ENCODE results near the gene RBM8A. TPM values are rescaled to one million over a fixed set of nuclear protein-coding genes. Genes with fewer than 3 reads are reported as not detected.
A peak's percentile ranks its signal among the peaks of the same experiment; 100 is the strongest.

The RBM8A gene
- 139 TPM for total RNA-seq (2013)
- polyA plus RNA-seq (100 to 1,000 TPM in 2 of 3 donors, 10 to 100 TPM in 1; 91.5 to 171 (median 115) TPM), polyA minus RNA-seq (27.6 and 45.3 TPM in 2 replicates), total RNA-seq (27.5 to 64.1 (median 39.3) reads per million in 11 experiments)

DNA sequence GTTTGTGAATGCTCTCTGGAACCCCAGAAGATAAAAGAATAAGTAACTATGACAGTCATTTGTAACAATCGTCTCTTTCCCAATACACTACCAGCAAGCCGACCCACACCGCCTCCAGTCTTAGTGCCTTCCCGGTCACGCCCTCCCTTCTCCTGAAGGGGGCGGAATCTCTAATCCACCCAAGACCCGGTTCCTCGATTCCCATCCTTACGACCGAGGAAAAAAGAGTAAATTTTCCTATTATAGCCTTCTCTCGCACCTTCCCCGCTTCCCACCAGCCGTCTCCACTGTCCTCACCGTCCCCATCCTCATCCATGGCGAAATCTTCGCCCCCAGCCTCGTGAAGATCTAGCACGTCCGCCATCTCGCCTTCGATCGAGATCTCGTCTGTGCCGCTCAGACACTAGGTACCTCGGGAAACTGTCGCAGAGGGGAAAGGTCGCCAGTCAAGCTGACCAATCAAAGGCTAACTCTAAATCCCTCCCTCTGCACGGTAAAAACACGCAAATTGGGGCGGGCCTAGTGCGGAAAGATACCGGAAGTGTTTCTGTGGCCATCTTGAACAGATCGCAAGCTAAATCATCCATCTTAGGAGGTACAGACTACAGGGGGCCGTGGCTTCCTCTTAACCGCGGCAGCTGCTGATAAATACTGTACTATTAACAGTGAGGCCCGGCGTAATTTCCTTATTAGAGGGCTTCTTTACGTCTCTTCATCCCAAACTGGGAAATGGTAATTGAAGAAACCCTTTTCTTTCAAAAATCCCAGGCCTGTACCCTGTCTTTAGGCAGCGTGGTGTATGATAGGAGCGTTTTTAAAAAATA lies at the start of gene RBM8A:
TSS of gene RBM8A (minus strand) at position 422 of the 824 bp plus-strand sequence. CDS start at position 364, 58 bp downstream.
- Histone ChIP-seq H3K27me3 (ENCODE audit: control insufficient read depth in 2 of 2, insufficient read depth in 2 of 2, low read length in 2 of 2) (no peaks in the 10 kb centered on the region), H3K36me3 (replicated peaks in 1 of 2; ENCODE audit: control insufficient read depth in 1 of 2, insufficient read depth in 2 of 2, low read length in 2 of 2) (peaks cover 15 to 26% of the 10 kb centered on the region in 2 donors), H3K27ac (ENCODE audit: low read depth in 1 of 2, low read length in 2 of 2) (peak within 1 kb of the TSS; percentile 96 to 97), H3K79me2 (ENCODE audit: insufficient read depth, low read length) (peaks cover 18% of the 10 kb centered on the region), H3K9ac (ENCODE audit: insufficient read depth, low read length, poor library complexity, severe bottlenecking) (peak within 1 kb of the TSS; percentile 89), H4K20me1 (ENCODE audit: insufficient read depth, low read length) (no peaks in the 10 kb centered on the region), H3K4me3 (replicated peaks in 1 of 3; ENCODE audit: low read depth in 2 of 3, low read length in 3 of 3) (peak within 1 kb of the TSS; percentile 79 to 94 (median 85)), H3K4me1 (ENCODE audit: control insufficient read depth in 1 of 2, insufficient read depth in 2 of 2, low read length in 2 of 2) (peaks cover 21 to 28% of the 10 kb centered on the region in 2 donors), H3K4me2 (replicated peaks; ENCODE audit: extremely low read depth, low read length, poor library complexity, severe bottlenecking) (peak within 1 kb of the TSS; percentile 85), H3K9me3 (replicated peaks in 1 of 2; ENCODE audit: control insufficient read depth in 1 of 2, insufficient read depth in 1 of 2, low read length in 2 of 2) (no peaks in the 10 kb centered on the region), H2AFZ (ENCODE audit: insufficient read depth, low read depth, low read length, poor library complexity, severe bottlenecking) (peak within 1 kb of the TSS; percentile 71)
- Mint-ChIP-seq H3K36me3 (peaks cover 16 to 21% of the 10 kb centered on the region in 2 donors), H3K4me3 (no peak within 1 kb of the TSS), H3K27ac (no peak within 1 kb of the TSS), H3K27me3 (ENCODE audit: low read depth in 3 of 3) (no peaks in the 10 kb centered on the region), H3K9me3 (no peaks in the 10 kb centered on the region), H3K4me1 (peaks cover 12% of the 10 kb centered on the region)
- intact Hi-C loops (cut with micrococcal nuclease), result no loop called here
- DNase-seq, result peak; percentile 98 to 99 (median 98)
- TF ChIP-seq, protein P1, sequence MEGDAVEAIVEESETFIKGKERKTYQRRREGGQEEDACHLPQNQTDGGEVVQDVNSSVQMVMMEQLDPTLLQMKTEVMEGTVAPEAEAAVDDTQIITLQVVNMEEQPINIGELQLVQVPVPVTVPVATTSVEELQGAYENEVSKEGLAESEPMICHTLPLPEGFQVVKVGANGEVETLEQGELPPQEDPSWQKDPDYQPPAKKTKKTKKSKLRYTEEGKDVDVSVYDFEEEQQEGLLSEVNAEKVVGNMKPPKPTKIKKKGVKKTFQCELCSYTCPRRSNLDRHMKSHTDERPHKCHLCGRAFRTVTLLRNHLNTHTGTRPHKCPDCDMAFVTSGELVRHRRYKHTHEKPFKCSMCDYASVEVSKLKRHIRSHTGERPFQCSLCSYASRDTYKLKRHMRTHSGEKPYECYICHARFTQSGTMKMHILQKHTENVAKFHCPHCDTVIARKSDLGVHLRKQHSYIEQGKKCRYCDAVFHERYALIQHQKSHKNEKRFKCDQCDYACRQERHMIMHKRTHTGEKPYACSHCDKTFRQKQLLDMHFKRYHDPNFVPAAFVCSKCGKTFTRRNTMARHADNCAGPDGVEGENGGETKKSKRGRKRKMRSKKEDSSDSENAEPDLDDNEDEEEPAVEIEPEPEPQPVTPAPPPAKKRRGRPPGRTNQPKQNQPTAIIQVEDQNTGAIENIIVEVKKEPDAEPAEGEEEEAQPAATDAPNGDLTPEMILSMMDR (IDR thresholded peaks at IDR 0.05), result peak; percentile 83
- WGBS (ENCODE audit: insufficient coverage), result 0% methylated on average over 25 of the region's 41 CpGs

DNA sequence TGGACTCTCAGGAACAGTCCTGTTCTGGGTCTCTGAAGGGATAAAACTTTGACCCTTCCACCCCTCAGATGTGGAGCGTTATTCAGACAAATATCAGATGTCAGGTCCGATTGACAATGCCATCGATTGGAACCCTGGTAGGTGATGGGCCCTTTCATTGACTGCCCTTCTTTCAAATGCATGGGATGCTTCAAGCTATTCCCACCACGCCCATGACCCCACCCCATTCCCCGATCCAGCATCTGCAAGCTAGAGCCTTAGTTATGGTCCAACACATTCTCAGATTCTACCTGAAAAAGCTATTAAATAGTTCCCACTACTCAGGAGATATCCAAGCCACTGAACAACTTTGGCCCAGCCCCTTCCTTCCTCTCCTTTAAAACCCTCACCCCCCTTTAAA lies 49.7 kb upstream of the RBM8A start:
- no peaks in the 10 kb centered on the region for H3K27me3 ChIP-seq (ENCODE audit: control insufficient read depth in 2 of 2, insufficient read depth in 2 of 2, low read length in 2 of 2)
- H3K4me3 ChIP-seq (replicated peaks in 1 of 3; ENCODE audit: low read depth in 2 of 3, low read length in 3 of 3), result peak overlapping the region in 1 of 3 experiments; percentile 74
- no peak overlapping the region for H3K9ac ChIP-seq (ENCODE audit: insufficient read depth, low read length, poor library complexity, severe bottlenecking)
- 92% methylated on average over 5 of the region's 5 CpGs for WGBS (ENCODE audit: insufficient coverage)
- Mint-ChIP-seq H3K27me3 (ENCODE audit: low read depth in 3 of 3) (peaks cover 0 to 2% (median 0%) of the 10 kb centered on the region in 3 donors), H3K9me3 (no peaks in the 10 kb centered on the region), H3K27ac (no peak overlapping the region), H3K4me3 (no peak overlapping the region), H3K36me3 (peaks cover 7 to 19% of the 10 kb centered on the region in 2 donors), H3K4me1 (peaks cover 13% of the 10 kb centered on the region)
- peaks cover 0 to 6% of the 10 kb centered on the region in 2 donors for H3K36me3 ChIP-seq (replicated peaks in 1 of 2; ENCODE audit: control insufficient read depth in 1 of 2, insufficient read depth in 2 of 2, low read length in 2 of 2)
- no peaks in the 10 kb centered on the region for H3K9me3 ChIP-seq (replicated peaks in 1 of 2; ENCODE audit: control insufficient read depth in 1 of 2, insufficient read depth in 1 of 2, low read length in 2 of 2)
- peak overlapping the region; percentile 55 for H2AFZ ChIP-seq (ENCODE audit: insufficient read depth, low read depth, low read length, poor library complexity, severe bottlenecking)
- H3K27ac ChIP-seq (ENCODE audit: low read depth in 1 of 2, low read length in 2 of 2), result no peak overlapping the region
- no peak for DNase-seq
- no peaks in the 10 kb centered on the region for H4K20me1 ChIP-seq (ENCODE audit: insufficient read depth, low read length)
- H3K4me1 ChIP-seq (ENCODE audit: control insufficient read depth in 1 of 2, insufficient read depth in 2 of 2, low read length in 2 of 2), result peaks cover 36 to 50% of the 10 kb centered on the region in 2 donors
- peaks cover 15% of the 10 kb centered on the region for H3K79me2 ChIP-seq (ENCODE audit: insufficient read depth, low read length)
- H3K4me2 ChIP-seq (replicated peaks; ENCODE audit: extremely low read depth, low read length, poor library complexity, severe bottlenecking), result no peak overlapping the region
- intact Hi-C loops (cut with micrococcal nuclease), result loop anchor here in 1 of 2 donors (2.0 to 5.0 kb wide), 2 partner anchors 36 to 60 kb away; partner anchors contain the start of gene PEX11B
- TF ChIP-seq, protein P1 (IDR thresholded peaks at IDR 0.05), result no peak
